Suprapubic skin (tissue), 4 donors: Measurements from ENCODE around the gene CCDC40. TPM values are rescaled to one million over a fixed set of nuclear protein-coding genes. Genes with fewer than 3 reads are reported as not detected.
A peak's percentile ranks its signal among the peaks of the same experiment; 100 is the strongest.

ENCODE experiments used
- DNase-seq, 2 donors: peaks; one replicate each; pipeline ENCODE4 v3.0.0-alpha.2; 2019; ENCODE audit warnings: low spot score in 2 of 2
- H3K27ac ChIP-seq: fragments of 200-600 bp; sonication (generic); one replicate; pipeline ENCODE4 v1.5.1; 2019
- H3K27me3 ChIP-seq: fragments of 200-600 bp; sonication (generic); one replicate; pipeline ENCODE4 v1.5.1; 2019
- H3K36me3 ChIP-seq: fragments of 200-600 bp; sonication (generic); one replicate; pipeline ENCODE4 v1.5.1; 2019
- H3K4me1 ChIP-seq: fragments of 200-600 bp; sonication (generic); one replicate; pipeline ENCODE4 v1.5.1; 2019
- H3K4me3 ChIP-seq: fragments of 200-600 bp; sonication (generic); one replicate; pipeline ENCODE4 v1.5.1; 2019; ENCODE audit warnings: mild to moderate bottlenecking
- H3K9me3 ChIP-seq: fragments of 200-600 bp; sonication (generic); one replicate; pipeline ENCODE4 v1.5.1; 2019
- CTCF ChIP-seq, 2 donors: fragments of 200-600 bp in 1 of 2; fragments of 450-650 bp in 1 of 2; sonication (generic) in 1 of 2; IDR thresholded peaks; one replicate each; pipeline ENCODE4 v1.5.1; 2016 to 2019; ENCODE audit warnings: antibody characterized with exemption in 2 of 2, mild to moderate bottlenecking in 1 of 2, moderate library complexity in 1 of 2
- EP300 ChIP-seq: sonication (generic); formaldehyde crosslinking; IDR thresholded peaks from one replicate; pipeline ENCODE4 v1.6.1; 2017; ENCODE audit warnings: antibody characterized with exemption
- POLR2A ChIP-seq, 2 donors: fragments of 450-650 bp; IDR thresholded peaks; one replicate each; pipeline ENCODE4 v1.6.1; 2017; ENCODE audit warnings: antibody characterized with exemption in 2 of 2, mild to moderate bottlenecking in 2 of 2, moderate library complexity in 2 of 2
- POLR2AphosphoS5 ChIP-seq, 3 donors: sonication (generic); formaldehyde crosslinking; IDR thresholded peaks; one replicate each; pipeline ENCODE4 v1.6.1; 2017; ENCODE audit warnings: antibody characterized with exemption in 3 of 3
- WGBS: methylation state at CpG from one replicate; pipeline ENCODE4 v1.1.5; 2018; 5-methylcytosine and 5-hydroxymethylcytosine counted together
- total RNA-seq, 4 donors: library from RNA; depleted of rRNA; stranded (reverse); fragments of >200 nt; gene quantifications; one replicate each; pipeline ENCODE4 v1.1.0, GENCODE V29; 2016

Gene CCDC40
- total RNA-seq, 4 donors from 2014 or later = 1.2 to 4.4 (median 2.9) TPM

- TF ChIP-seq EP300 (no peak), POLR2AphosphoS5 (IDR thresholded peaks at IDR 0.05) (no peak), CTCF (IDR thresholded peaks at IDR 0.05) (no peak), POLR2A (IDR thresholded peaks at IDR 0.05) (no peak)
- no peak for DNase-seq
- H3K27ac ChIP-seq = peak overlapping the region; percentile 89
- WGBS = 81% methylated on average over 12 of the region's 12 CpGs
- no peaks in the 10 kb centered on the region for H3K9me3 ChIP-seq
- H3K27me3 ChIP-seq = no peaks in the 10 kb centered on the region
- peaks cover 76% of the 10 kb centered on the region for H3K4me1 ChIP-seq
- no peaks in the 10 kb centered on the region for H3K36me3 ChIP-seq
- H3K4me3 ChIP-seq = no peak overlapping the region
Measured at GRCh38 chr17:80031691-80032430, 4.6 kb upstream of the CCDC40 start.

GRCh38 chr17:80032614-80033171 is 3.7 kb upstream of the CCDC40 start:
- Histone ChIP-seq H3K36me3 (no peaks in the 10 kb centered on the region), H3K4me1 (peaks cover 72% of the 10 kb centered on the region), H3K9me3 (no peaks in the 10 kb centered on the region), H3K4me3 (no peak overlapping the region), H3K27me3 (no peaks in the 10 kb centered on the region), H3K27ac (no peak overlapping the region)
- WGBS = 94% methylated on average over 9 of the region's 9 CpGs
- TF ChIP-seq CTCF (IDR thresholded peaks at IDR 0.05) (no peak), POLR2AphosphoS5 (IDR thresholded peaks at IDR 0.05) (no peak), POLR2A (IDR thresholded peaks at IDR 0.05) (no peak), EP300 (no peak)
- no peak for DNase-seq

GRCh38 chr17:80033840-80034239 is 2.6 kb upstream of the CCDC40 start:
- Histone ChIP-seq H3K9me3 (no peaks in the 10 kb centered on the region), H3K27me3 (no peaks in the 10 kb centered on the region), H3K27ac (no peak overlapping the region), H3K36me3 (no peaks in the 10 kb centered on the region), H3K4me3 (no peak overlapping the region), H3K4me1 (peaks cover 61% of the 10 kb centered on the region)
- DNase-seq = no peak
- no peak for TF ChIP-seq POLR2A (IDR thresholded peaks at IDR 0.05)
- no peak for TF ChIP-seq EP300
- TF ChIP-seq POLR2AphosphoS5 (IDR thresholded peaks at IDR 0.05) = no peak
- TF ChIP-seq CTCF (IDR thresholded peaks at IDR 0.05) = no peak
- WGBS = 93% methylated on average over 4 of the region's 4 CpGs

- TF ChIP-seq CTCF (IDR thresholded peaks at IDR 0.05) (no peak), POLR2A (IDR thresholded peaks at IDR 0.05) (no peak), EP300 (no peak), POLR2AphosphoS5 (IDR thresholded peaks at IDR 0.05) (no peak)
- H3K36me3 ChIP-seq = no peaks in the 10 kb centered on the region
Measured at GRCh38 chr17:80034791-80035686, 1.4 kb upstream of the CCDC40 start.

GRCh38 chr17:80035687-80035936 is 830 bp upstream of the CCDC40 start, which contains the start of gene TBC1D16:
TSS of gene TBC1D16 (minus strand) at chr17:80035872. CDS start at chr17:80013547, 22,325 bp downstream.
- Histone ChIP-seq H3K36me3 (no peaks in the 10 kb centered on the region), H3K27ac (peak within 1 kb of the TSS; percentile 85), H3K27me3 (no peaks in the 10 kb centered on the region), H3K4me1 (peaks cover 43% of the 10 kb centered on the region), H3K4me3 (peak within 1 kb of the TSS; percentile 67), H3K9me3 (no peaks in the 10 kb centered on the region)
- no peak for DNase-seq
- WGBS = no CpG with 5 or more reads among the region's 46 CpGs
- no peak for TF ChIP-seq EP300
- no peak for TF ChIP-seq POLR2AphosphoS5 (IDR thresholded peaks at IDR 0.05)
- no peak for TF ChIP-seq POLR2A (IDR thresholded peaks at IDR 0.05)
- no peak for TF ChIP-seq CTCF (IDR thresholded peaks at IDR 0.05)

More at GRCh38 chr17:80034791-80035686, 1.4 kb upstream of the CCDC40 start:
- WGBS = 2% methylated on average over 36 of the region's 55 CpGs
- peaks cover 49% of the 10 kb centered on the region for H3K4me1 ChIP-seq
- H3K27me3 ChIP-seq = no peaks in the 10 kb centered on the region
- peak overlapping the region; percentile 85 for H3K27ac ChIP-seq
- H3K4me3 ChIP-seq = peak overlapping the region; percentile 67
- no peaks in the 10 kb centered on the region for H3K9me3 ChIP-seq
- DNase-seq = no peak
